HG03469 (cell line): ENCODE data around the gene EDN2.

ENCODE experiments used
- ATAC-seq: cut with Tn5 transposase; IDR thresholded peaks from one replicate; pipeline ENCODE4 v1.9.1; 2021; ENCODE audit warnings: mild to moderate bottlenecking, moderate library complexity, moderate number of reproducible peaks; ENCODE audit not compliant: unreplicated experiment

Gene EDN2

GRCh38 chr1:41500378-41500777 is 15.9 kb upstream of the EDN2 start:
- no peak for ATAC-seq

GRCh38 chr1:41499591-41499990 is 15.1 kb upstream of the EDN2 start:
- no peak for ATAC-seq

- no peak for ATAC-seq
Measured at GRCh38 chr1:41498804-41499203, 14.3 kb upstream of the EDN2 start.

- ATAC-seq = no peak
Measured at GRCh38 chr1:41498391-41498790, 13.9 kb upstream of the EDN2 start.

- ATAC-seq = no peak
Measured at GRCh38 chr1:41497461-41498030, 13.1 kb upstream of the EDN2 start.

- ATAC-seq = no peak
Measured at GRCh38 chr1:41497056-41497440, 12.6 kb upstream of the EDN2 start.

- ATAC-seq = no peak
Measured at GRCh38 chr1:41496080-41497055, 11.9 kb upstream of the EDN2 start.

- no peak for ATAC-seq
Measured at GRCh38 chr1:41495210-41495948, 10.9 kb upstream of the EDN2 start.

- no peak for ATAC-seq
Measured at GRCh38 chr1:41494351-41495209, 10.1 kb upstream of the EDN2 start.

- no peak for ATAC-seq
Measured at GRCh38 chr1:41493626-41494350, 9.3 kb upstream of the EDN2 start.

GRCh38 chr1:41493117-41493536 is 8.6 kb upstream of the EDN2 start:
- ATAC-seq = no peak

- ATAC-seq = no peak
Measured at GRCh38 chr1:41492341-41492848, 7.9 kb upstream of the EDN2 start.

- no peak for ATAC-seq
Measured at GRCh38 chr1:41490911-41491310, 6.4 kb upstream of the EDN2 start.

GRCh38 chr1:41489561-41489960 is 5.1 kb upstream of the EDN2 start:
- no peak for ATAC-seq

GRCh38 chr1:41488040-41488951 is 3.8 kb upstream of the EDN2 start:
- ATAC-seq = no peak

GRCh38 chr1:41487126-41488039 is 2.9 kb upstream of the EDN2 start:
- ATAC-seq = no peak

GRCh38 chr1:41486371-41487125 is 2.1 kb upstream of the EDN2 start:
- no peak for ATAC-seq
